WTC11 (cell line): ENCODE results near the gene CFAP57. TPM values are rescaled to one million over a fixed set of nuclear protein-coding genes. Genes with fewer than 3 reads are reported as not detected.

ENCODE experiments used
- ATAC-seq: fragments of 200-7000 bp; cut with Tn5 transposase; 2 replicates; pipeline ENCODE4 v1.10.0; 2021; ENCODE audit warnings: mild to moderate bottlenecking, moderate library complexity
- CTCF ChIA-PET: fragments of 300-600 bp; sonication (Branson Sonifier 250); formaldehyde crosslinking; loops from one replicate; lab custom pipeline; 2021; ENCODE audit warnings: antibody characterized with exemption; lab: Charles Lee
- POLR2A ChIA-PET: fragments of 350-600 bp; sonication (Branson Sonifier 250); formaldehyde crosslinking; loops from one replicate; lab custom pipeline; 2021; ENCODE audit warnings: antibody characterized with exemption; lab: Charles Lee
- DNase-seq: peaks from one replicate; pipeline ENCODE4 v3.0.0; 2021; ENCODE audit warnings: low spot score
- H3K27ac Mint-ChIP-seq: 2 replicates; pipeline ENCODE4 v1.8.0; 2021; ENCODE audit warnings: mixed read lengths
- H3K27me3 Mint-ChIP-seq: 2 replicates; pipeline ENCODE4 v1.8.0; 2021; ENCODE audit warnings: low read depth, mild to moderate bottlenecking, moderate library complexity, mixed read lengths
- H3K36me3 Mint-ChIP-seq: 2 replicates; pipeline ENCODE4 v1.8.0; 2021; ENCODE audit warnings: mixed read lengths
- H3K4me1 Mint-ChIP-seq: 2 replicates; pipeline ENCODE4 v1.8.0; 2022; ENCODE audit warnings: mixed read lengths
- H3K4me3 Mint-ChIP-seq: 2 replicates; pipeline ENCODE4 v1.8.0; 2021; ENCODE audit warnings: mild to moderate bottlenecking, moderate library complexity, mixed read lengths
- H3K9me3 Mint-ChIP-seq: 2 replicates; pipeline ENCODE4 v1.8.0; 2021; ENCODE audit warnings: mixed read lengths
- AFF4 ChIP-seq: sonication (generic); formaldehyde crosslinking; IDR thresholded peaks from 2 replicates; pipeline ENCODE4 v1.8.1; 2023; ENCODE audit warnings: mild to moderate bottlenecking, missing genetic modification reagents, borderline replicate concordance
- ATF3 ChIP-seq: sonication (generic); formaldehyde crosslinking; conservative IDR thresholded peaks from 2 replicates; pipeline ENCODE4 v1.8.1; 2022; ENCODE audit warnings: mild to moderate bottlenecking, missing genetic modification reagents
- CDX4 ChIP-seq: fragments of 250-450 bp; sonication (Bioruptor Pico); IDR thresholded peaks from 2 replicates; pipeline ENCODE4 v1.9.0; 2021; ENCODE audit warnings: moderate library complexity, mild to moderate bottlenecking, inconsistent platforms, borderline replicate concordance
- CREB1 ChIP-seq: sonication (generic); formaldehyde crosslinking; IDR thresholded peaks from 2 replicates; pipeline ENCODE4 v1.8.0; 2023; ENCODE audit warnings: mild to moderate bottlenecking, missing genetic modification reagents
- ELF4 ChIP-seq: sonication (generic); formaldehyde crosslinking; IDR thresholded peaks from 2 replicates; pipeline ENCODE4 v1.8.1; 2022; ENCODE audit warnings: low read depth, mild to moderate bottlenecking, moderate library complexity, missing genetic modification reagents
- FOXK1 ChIP-seq: sonication (generic); formaldehyde crosslinking; IDR thresholded peaks from 2 replicates; pipeline ENCODE4 v1.8.0; 2022; ENCODE audit warnings: mild to moderate bottlenecking, moderate library complexity, missing genetic modification reagents
- GTF2I ChIP-seq: fragments of 250-450 bp; sonication (Bioruptor Pico); conservative IDR thresholded peaks from 2 replicates; pipeline ENCODE4 v1.4.0; 2021; ENCODE audit warnings: mild to moderate bottlenecking
- HMGXB4 ChIP-seq: sonication (generic); formaldehyde crosslinking; IDR thresholded peaks from 2 replicates; pipeline ENCODE4 v1.8.1; 2023; ENCODE audit warnings: mild to moderate bottlenecking, moderate library complexity, missing genetic modification reagents
- IRF2 ChIP-seq: sonication (generic); formaldehyde crosslinking; IDR thresholded peaks from 2 replicates; pipeline ENCODE4 v1.8.0; 2022; ENCODE audit warnings: low read depth, missing genetic modification reagents, borderline replicate concordance
- NR3C1 ChIP-seq: sonication (generic); formaldehyde crosslinking; conservative IDR thresholded peaks from 2 replicates; pipeline ENCODE4 v1.8.1; 2023; ENCODE audit warnings: low read depth, mild to moderate bottlenecking, missing genetic modification reagents
- TP53 ChIP-seq: sonication (generic); formaldehyde crosslinking; IDR thresholded peaks from 2 replicates; pipeline ENCODE4 v1.8.1; 2023; ENCODE audit warnings: mild to moderate bottlenecking, missing genetic modification reagents
- ZBTB43 ChIP-seq: sonication (generic); formaldehyde crosslinking; IDR thresholded peaks from 2 replicates; pipeline ENCODE4 v1.8.1; 2023; ENCODE audit warnings: mild to moderate bottlenecking, missing genetic modification reagents
- ZNF317 ChIP-seq: sonication (generic); formaldehyde crosslinking; IDR thresholded peaks from 2 replicates; pipeline ENCODE4 v1.8.1; 2023; ENCODE audit warnings: low read depth, mild to moderate bottlenecking, moderate library complexity, missing genetic modification reagents, borderline replicate concordance
- ZSCAN18 ChIP-seq: fragments of 250-450 bp; sonication (Bioruptor Pico); IDR thresholded peaks from 2 replicates; pipeline ENCODE4 v2.1.2; 2022; ENCODE audit warnings: mild to moderate bottlenecking, moderate library complexity
- total RNA-seq: library from RNA; stranded (reverse); gene quantifications from 3 replicates; pipeline ENCODE4 v1.2.3, GENCODE V29; 2021

Gene CFAP57
- total RNA-seq, 1 experiment from 2014 or later, result 0.42 TPM

GRCh38 chr1:43220905-43221778 lies 49.0 kb downstream of the CFAP57 start (continued):
- TF ChIP-seq AFF4 (CRISPR knock-in tag), result no peak

GRCh38 chr1:43221797-43222196 lies 49.7 kb downstream of the CFAP57 start:
- H3K36me3 Mint-ChIP-seq, result no peaks in the 10 kb centered on the region
- peaks cover 2% of the 10 kb centered on the region; the same call in 1 of the 2 replicates for H3K27me3 Mint-ChIP-seq
- H3K9me3 Mint-ChIP-seq, result no peaks in the 10 kb centered on the region
- no peak overlapping the region for H3K4me3 Mint-ChIP-seq
- ChIA-PET CTCF (interaction anchor here (0.6 to 3.5 kb wide), 2 partner anchors 192 to 432 kb away, joined by 4 to 15 read pairs; no protein-coding TSS in a partner anchor), POLR2A (no interaction called here)
- ATAC-seq (no peak), DNase-seq (no peak)
- TF ChIP-seq FOXK1 (CRISPR knock-in tag) (no peak), CDX4 (CRISPR knock-in tag) (no peak), ATF3 (no peak), ZBTB43 (CRISPR knock-in tag) (no peak), ZSCAN18 (CRISPR knock-in tag) (no peak), ELF4 (CRISPR knock-in tag) (no peak), GTF2I (CRISPR knock-in tag) (no peak), TP53 (CRISPR knock-in tag) (no peak), CREB1 (CRISPR knock-in tag) (no peak), IRF2 (CRISPR knock-in tag) (no peak), AFF4 (CRISPR knock-in tag) (no peak), HMGXB4 (CRISPR knock-in tag) (no peak), NR3C1 (no peak), ZNF317 (no peak)
- no peak overlapping the region for H3K27ac Mint-ChIP-seq
- no peaks in the 10 kb centered on the region for H3K4me1 Mint-ChIP-seq
